Brain microvascular endothelial cell (primary cell): ENCODE measurements around the gene MECP2.

Experiments used
- DNase-seq: peaks from one replicate; pipeline ENCODE4 v3.0.0-alpha.2; 2020
- H3K27ac ChIP-seq: fragments of 250-450 bp; sonication (Bioruptor Pico); 2 replicates; pipeline ENCODE4 v1.5.1; 2020; ENCODE audit warnings: mild to moderate bottlenecking, moderate library complexity
- H3K27me3 ChIP-seq: fragments of 250-450 bp; sonication (Bioruptor Pico); replicated peaks from 2 replicates; pipeline ENCODE4 v1.5.1; 2020; ENCODE audit warnings: mild to moderate bottlenecking
- H3K36me3 ChIP-seq: fragments of 250-450 bp; sonication (Bioruptor Pico); replicated peaks from 2 replicates; pipeline ENCODE4 v1.5.1; 2020; ENCODE audit warnings: mild to moderate bottlenecking
- H3K4me3 ChIP-seq: 2 replicates; pipeline ENCODE4 v1.5.1; 2011; ENCODE audit warnings: low read depth, mild to moderate bottlenecking, control low read depth, low read length, moderate library complexity
- CTCF ChIP-seq: IDR thresholded peaks from 2 replicates; pipeline ENCODE4 v1.5.1; 2011; ENCODE audit warnings: low read depth, mild to moderate bottlenecking, moderate library complexity, low read length, control low read depth, inconsistent platforms; ENCODE audit errors: missing control alignments
- in situ Hi-C: cut with HindIII; loops from 2 replicates; pipeline ENCODE4 v1.10.0; 2017; ENCODE audit warnings: low sequenced_read_pairs, low pct_ligation_motif_present

Gene MECP2

GRCh38 chrX:154024271-154024670 is 73.2 kb downstream of the MECP2 start:
- H3K27ac ChIP-seq, result no peak overlapping the region
- no peaks in the 10 kb centered on the region for H3K36me3 ChIP-seq
- no peaks in the 10 kb centered on the region for H3K27me3 ChIP-seq
- in situ Hi-C loops, result no loop called here
- TF ChIP-seq CTCF, result no peak
- no peak for DNase-seq
- no peak overlapping the region for H3K4me3 ChIP-seq

GRCh38 chrX:154023276-154024000 is 74.1 kb downstream of the MECP2 start:
- Histone ChIP-seq H3K27me3 (no peaks in the 10 kb centered on the region), H3K27ac (no peak overlapping the region), H3K4me3 (no peak overlapping the region), H3K36me3 (no peaks in the 10 kb centered on the region)
- DNase-seq, result no peak
- TF ChIP-seq CTCF, result no peak
- in situ Hi-C loops, result no loop called here

GRCh38 chrX:154022108-154022507 is 75.4 kb downstream of the MECP2 start:
- Histone ChIP-seq H3K36me3 (peaks cover 3% of the 10 kb centered on the region), H3K27me3 (no peaks in the 10 kb centered on the region), H3K27ac (no peak overlapping the region), H3K4me3 (no peak overlapping the region)
- TF ChIP-seq CTCF, result no peak
- in situ Hi-C loops, result no loop called here
- no peak for DNase-seq

- DNase-seq, result peak; percentile 39
- peak overlapping the region; percentile 91 for H3K27ac ChIP-seq
- H3K27me3 ChIP-seq, result no peaks in the 10 kb centered on the region
- peaks cover 5% of the 10 kb centered on the region for H3K36me3 ChIP-seq
- peak; percentile 16 for TF ChIP-seq CTCF
- H3K4me3 ChIP-seq, result no peak overlapping the region
- in situ Hi-C loops, result no loop called here
Observed at GRCh38 chrX:154021131-154021611, 76.3 kb downstream of the MECP2 start.

GRCh38 chrX:154020536-154021115 is 76.9 kb downstream of the MECP2 start:
- peak overlapping the region; percentile 91 for H3K27ac ChIP-seq
- no peaks in the 10 kb centered on the region for H3K27me3 ChIP-seq
- peak overlapping the region; percentile 48 for H3K4me3 ChIP-seq
- in situ Hi-C loops, result no loop called here
- DNase-seq, result no peak
- TF ChIP-seq CTCF, result no peak
- peaks cover 5% of the 10 kb centered on the region for H3K36me3 ChIP-seq
